SK-N-SH (cell line): ENCODE measurements around the gene TACR2. TPM values are rescaled to one million over a fixed set of nuclear protein-coding genes. Genes with fewer than 3 reads are reported as not detected.

Source experiments
- CTCF ChIA-PET: fragments of 300-600, 350-600 bp; formaldehyde crosslinking; extraction: SDS; loops from one replicate; lab custom pipeline; 2021; lab: Yijun Ruan, JAX
- POLR2A ChIA-PET: fragments of 350-600 bp; sonication (Branson Sonifier 250); formaldehyde crosslinking; extraction: SDS; loops from one replicate; lab custom pipeline; 2020; ENCODE audit warnings: antibody characterized with exemption, inconsistent platforms; lab: Yijun Ruan, JAX
- DNase-seq: peaks from one replicate; pipeline ENCODE4 v3.0.0; 2012
- H2AFZ ChIP-seq: fragments of 200-600 bp; sonication (generic); 2 replicates; pipeline ENCODE4 v1.8.1; 2016; ENCODE audit warnings: antibody characterized with exemption, mild to moderate bottlenecking, low read depth
- H3F3A ChIP-seq: fragments of 200-600 bp; sonication (generic); replicated peaks from 2 replicates; pipeline ENCODE3; 2016; ENCODE audit warnings: antibody characterized with exemption, mild to moderate bottlenecking; ENCODE audit not compliant: insufficient read depth
- H3K27ac ChIP-seq, 2 experiments: fragments of 200-500 bp in 1 of 2; fragments of 200-600 bp in 1 of 2; sonication (Bioruptor generic) in 1 of 2; sonication (generic), shearing (Covaris generic) in 1 of 2; 2 replicates each; pipeline versions ENCODE4 v1.5.1 to v1.6.1; 2014 to 2016; ENCODE audit warnings: low read depth in 2 of 2, inconsistent platforms in 1 of 2, low read length in 1 of 2, mild to moderate bottlenecking in 1 of 2, mixed read lengths in 1 of 2
- H3K27me3 ChIP-seq: fragments of 200-600 bp; sonication (generic), shearing (Covaris generic); 2 replicates; pipeline ENCODE4 v1.6.1; 2016; ENCODE audit warnings: mixed run types; ENCODE audit not compliant: insufficient read depth
- H3K36me3 ChIP-seq, 2 experiments: fragments of 200-500 bp in 1 of 2; fragments of 200-600 bp in 1 of 2; sonication (Bioruptor generic) in 1 of 2; sonication (generic) in 1 of 2; replicated peaks in 1 of 2; 2 replicates each; pipeline versions ENCODE3 to v1.5.1; 2014 to 2016; ENCODE audit warnings: low read length in 1 of 2, mild to moderate bottlenecking in 1 of 2; ENCODE audit not compliant: insufficient read depth in 2 of 2, control insufficient read depth in 1 of 2
- H3K4me1 ChIP-seq, 2 experiments: fragments of 200-500 bp in 1 of 2; fragments of 200-600 bp in 1 of 2; sonication (Bioruptor generic) in 1 of 2; sonication (generic), shearing (Covaris generic) in 1 of 2; 2 replicates each; pipeline versions ENCODE4 v1.5.1 to v1.6.1; 2014 to 2016; ENCODE audit warnings: low read depth in 1 of 2, low read length in 1 of 2, mixed run types in 1 of 2; ENCODE audit not compliant: insufficient read depth in 2 of 2, control insufficient read depth in 1 of 2
- H3K4me2 ChIP-seq: fragments of 200-600 bp; sonication (generic), shearing (Covaris generic); 2 replicates; pipeline ENCODE4 v1.6.1; 2017; ENCODE audit warnings: mixed run types
- H3K4me3 ChIP-seq, 2 experiments: fragments of 200-500 bp in 1 of 2; fragments of 200-600 bp in 1 of 2; sonication (Bioruptor generic) in 1 of 2; sonication (generic), shearing (Covaris generic) in 1 of 2; 2 replicates each; pipeline versions ENCODE4 v1.5.1 to v1.8.1; 2014 to 2016; ENCODE audit warnings: low read depth in 2 of 2, inconsistent platforms in 1 of 2, low read length in 1 of 2, mild to moderate bottlenecking in 1 of 2, mixed read lengths in 1 of 2, moderate library complexity in 1 of 2
- H3K79me2 ChIP-seq: fragments of 200-600 bp; sonication (generic); 2 replicates; pipeline ENCODE4 v1.8.1; 2017; ENCODE audit warnings: mild to moderate bottlenecking; ENCODE audit not compliant: insufficient read depth
- H3K9ac ChIP-seq: fragments of 200-600 bp; sonication (generic); 2 replicates; pipeline ENCODE4 v1.6.1; 2017; ENCODE audit warnings: mixed run types
- H3K9me2 ChIP-seq: fragments of 200-600 bp; sonication (generic); 2 replicates; pipeline ENCODE4 v1.6.1; 2017; ENCODE audit warnings: mixed run types
- H3K9me3 ChIP-seq: fragments of 200-600 bp; sonication (generic); 2 replicates; pipeline ENCODE4 v1.6.1; 2017; ENCODE audit warnings: mixed run types, mild to moderate bottlenecking, moderate library complexity
- H4K20me1 ChIP-seq: fragments of 200-600 bp; sonication (generic); 2 replicates; pipeline ENCODE4 v1.6.1; 2017; ENCODE audit warnings: mild to moderate bottlenecking, mixed run types; ENCODE audit not compliant: insufficient read depth
- CHD2 ChIP-seq: fragments of 150-350 bp; IDR thresholded peaks from 2 replicates; pipeline ENCODE4 v1.6.1; 2018; ENCODE audit warnings: low read length; ENCODE audit not compliant: partially characterized antibody
- ELF1 ChIP-seq: IDR thresholded peaks from 2 replicates; pipeline ENCODE4 v1.4.0; 2012
- EP300 ChIP-seq, 2 experiments: IDR thresholded peaks; 2 replicates each; pipeline versions ENCODE4 v1.4.0 to v1.6.1; 2012; ENCODE audit warnings: borderline replicate concordance in 1 of 2, low read depth in 1 of 2, low read length in 1 of 2
- FOSL2 ChIP-seq: IDR thresholded peaks from 2 replicates; pipeline ENCODE4 v1.4.0; 2012; ENCODE audit warnings: low read depth, mild to moderate bottlenecking, moderate library complexity, borderline replicate concordance
- FOXM1 ChIP-seq: IDR thresholded peaks from 2 replicates; pipeline ENCODE4 v1.4.0; 2012; ENCODE audit warnings: low read depth, mild to moderate bottlenecking
- GATA2 ChIP-seq: sonication (generic); formaldehyde crosslinking; IDR thresholded peaks from 2 replicates; pipeline ENCODE4 v1.5.0; 2020; ENCODE audit warnings: mild to moderate bottlenecking, missing genetic modification reagents
- JUND ChIP-seq: IDR thresholded peaks from 2 replicates; pipeline ENCODE4 v1.4.0; 2012
- MEF2A ChIP-seq: IDR thresholded peaks from 2 replicates; pipeline ENCODE4 v1.4.0; 2012; ENCODE audit warnings: low read depth, borderline replicate concordance
- POLR2AphosphoS5 ChIP-seq: IDR thresholded peaks from 2 replicates; pipeline ENCODE4 v1.6.1; 2012; ENCODE audit warnings: low read depth, low read length
- RAD21 ChIP-seq: IDR thresholded peaks from 2 replicates; pipeline ENCODE4 v1.6.1; 2012; ENCODE audit warnings: mild to moderate bottlenecking, low read length
- RCOR1 ChIP-seq: fragments of 150-350 bp; IDR thresholded peaks from 2 replicates; pipeline ENCODE4 v1.6.1; 2017; ENCODE audit warnings: antibody characterized with exemption, low read length
- RFX5 ChIP-seq: IDR thresholded peaks from 2 replicates; pipeline ENCODE4 v1.6.1; 2012; ENCODE audit warnings: mild to moderate bottlenecking, improper control_type of control experiment, low read length
- RXRA ChIP-seq: IDR thresholded peaks from 2 replicates; pipeline ENCODE4 v1.4.0; 2012; ENCODE audit warnings: low read depth, mild to moderate bottlenecking, borderline replicate concordance
- SIN3A ChIP-seq: IDR thresholded peaks from 2 replicates; pipeline ENCODE4 v1.6.1; 2012; ENCODE audit warnings: low read depth, mild to moderate bottlenecking, low read length, moderate library complexity, borderline replicate concordance
- SMC3 ChIP-seq: IDR thresholded peaks from 2 replicates; pipeline ENCODE4 v1.6.1; 2012; ENCODE audit warnings: low read depth, low read length, improper control_type of control experiment
- TAF1 ChIP-seq: IDR thresholded peaks from 2 replicates; pipeline ENCODE4 v1.6.1; 2012; ENCODE audit warnings: low read depth, mild to moderate bottlenecking, low read length, moderate library complexity, borderline replicate concordance
- YY1 ChIP-seq: IDR thresholded peaks from 2 replicates; pipeline ENCODE4 v1.4.0; 2012; ENCODE audit warnings: low read depth, mild to moderate bottlenecking
- WGBS: methylation state at CpG from one replicate; pipeline ENCODE4 v1.1.6; 2017; ENCODE audit warnings: low lambda C conversion rate; 5-methylcytosine and 5-hydroxymethylcytosine counted together
- polyA plus RNA-seq, 3 experiments: library from polyadenylated mRNA; depleted of rRNA; stranded (reverse); fragments of >200 nt; gene quantifications; 2 replicates each; pipeline ENCODE4 v1.2.3, GENCODE V29; 2012
- TF ChIP-seq, protein P1 (sequence below): fragments of 150-350 bp; IDR thresholded peaks from 2 replicates; pipeline ENCODE4 v1.6.1; 2017; ENCODE audit warnings: antibody characterized with exemption, low read length, low read depth, borderline replicate concordance
- TF ChIP-seq, protein P2 (sequence below): fragments of 150-350 bp; IDR thresholded peaks from 2 replicates; pipeline ENCODE4 v1.6.1; 2016; ENCODE audit warnings: mild to moderate bottlenecking, low read depth, low read length
- TF ChIP-seq, protein P3 (sequence below): IDR thresholded peaks from 2 replicates; pipeline ENCODE4 v1.4.0; 2012; ENCODE audit warnings: low read depth
- TF ChIP-seq, protein P4 (sequence below): IDR thresholded peaks from 2 replicates; pipeline ENCODE4; 2012
- TF ChIP-seq, protein P5 (sequence below): IDR thresholded peaks from 2 replicates; pipeline ENCODE4 v1.6.1; 2012; ENCODE audit warnings: mild to moderate bottlenecking, low read depth, low read length, moderate library complexity

Gene TACR2
- polyA plus RNA-seq, 1 of the 3 experiments (the other 2 are of a cell fraction): 0.02 TPM

DNA sequence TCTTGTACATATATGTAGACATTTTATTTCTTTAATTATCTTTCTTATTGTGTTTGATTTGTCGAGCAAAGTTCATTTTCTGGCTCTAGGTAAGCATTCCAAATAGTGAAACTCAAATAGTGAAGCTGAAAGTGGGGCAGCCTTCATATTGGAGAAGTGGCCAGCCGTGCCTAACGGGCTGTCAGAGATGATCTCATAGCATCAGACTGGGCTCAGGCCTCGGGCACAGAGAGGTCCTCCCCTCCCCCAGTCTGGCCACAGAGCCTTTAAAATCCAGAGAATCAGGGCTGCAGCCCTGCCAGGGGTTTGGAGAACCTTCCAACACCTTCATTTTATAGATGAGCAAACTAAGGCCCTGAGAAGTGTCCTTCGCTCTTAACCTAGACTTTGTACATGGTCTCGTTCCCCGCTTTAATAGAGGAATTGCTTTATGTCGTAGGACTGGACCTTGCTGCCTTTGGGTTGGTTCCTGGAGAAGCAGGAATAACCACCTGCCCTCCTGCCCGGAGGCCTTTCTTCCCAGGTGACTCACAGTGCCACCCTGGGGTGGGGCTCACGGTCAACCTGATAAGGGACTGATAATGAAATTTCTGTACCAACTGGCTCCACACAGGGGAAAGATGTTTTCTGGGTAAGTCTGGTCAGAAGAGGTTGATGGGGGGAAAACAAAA lies 41.8 kb upstream of the TACR2 start:
- DNase-seq: no peak
- ChIA-PET POLR2A (no interaction called here), CTCF (interaction anchor here (2.1 kb wide), 1 partner anchor 9 kb away, joined by 6 read pairs; no protein-coding TSS in a partner anchor)
- Histone ChIP-seq H3K4me1 (peaks cover 0 to 15% of the 10 kb centered on the region in 2 experiments; a peak in 1 of 4 replicates), H3K27ac (no peak overlapping the region), H3K4me3 (no peak overlapping the region), H3K9me2 (no peaks in the 10 kb centered on the region), H3K27me3 (no peaks in the 10 kb centered on the region), H3K79me2 (no peaks in the 10 kb centered on the region), H3F3A (no peaks in the 10 kb centered on the region), H3K36me3 (no peaks in the 10 kb centered on the region), H3K4me2 (no peak overlapping the region), H3K9ac (no peak overlapping the region), H2AFZ (no peak overlapping the region), H4K20me1 (no peaks in the 10 kb centered on the region), H3K9me3 (no peaks in the 10 kb centered on the region)
- no peak for TF ChIP-seq MEF2A
- no peak for TF ChIP-seq POLR2AphosphoS5
- no peak for TF ChIP-seq FOXM1
- no peak for TF ChIP-seq RFX5
- no peak for TF ChIP-seq JUND
- no peak for TF ChIP-seq TAF1
- WGBS: 66% methylated on average over 10 of the region's 10 CpGs

DNA sequence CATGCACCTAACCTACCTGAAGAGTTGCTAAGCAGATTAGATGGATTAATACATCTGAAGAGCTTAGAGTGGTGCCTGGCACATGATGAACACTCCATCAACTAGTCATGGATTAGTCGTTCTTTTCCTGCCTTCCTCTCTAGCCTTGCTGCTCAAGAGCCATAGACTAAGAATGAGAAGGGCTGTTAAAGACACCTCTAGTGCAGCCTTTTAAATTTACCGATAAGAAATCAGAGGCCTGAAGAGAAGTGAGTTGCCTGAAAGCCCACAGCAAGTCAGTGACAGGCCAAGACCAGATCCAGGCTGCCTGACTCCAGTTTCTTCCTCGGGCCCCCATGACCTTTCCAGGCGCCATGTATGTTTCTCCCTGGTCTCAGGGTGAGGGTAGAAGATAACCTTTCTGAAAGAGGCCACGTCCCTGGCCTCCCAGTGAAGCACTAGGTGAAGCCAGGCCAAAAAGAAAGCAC lies 41.1 kb upstream of the TACR2 start:
- no peak overlapping the region for H3K4me2 ChIP-seq
- no peak overlapping the region for H3K9ac ChIP-seq
- H4K20me1 ChIP-seq: no peaks in the 10 kb centered on the region
- no peaks in the 10 kb centered on the region for H3K79me2 ChIP-seq
- no peaks in the 10 kb centered on the region for H3K36me3 ChIP-seq
- CTCF ChIA-PET: interaction anchor here (2.1 kb wide), 1 partner anchor 8 kb away, joined by 6 read pairs; no protein-coding TSS in a partner anchor
- no peak overlapping the region for H3K4me3 ChIP-seq
- no peaks in the 10 kb centered on the region for H3K27me3 ChIP-seq
- peaks cover 0 to 15% of the 10 kb centered on the region in 2 experiments; a peak in 1 of 4 replicates for H3K4me1 ChIP-seq
- H2AFZ ChIP-seq: no peak overlapping the region
- no peak overlapping the region for H3K27ac ChIP-seq
- 83% methylated on average over 5 of the region's 5 CpGs for WGBS
- H3K9me3 ChIP-seq: no peaks in the 10 kb centered on the region
- POLR2A ChIA-PET: no interaction called here
- no peak for DNase-seq
- H3F3A ChIP-seq: no peaks in the 10 kb centered on the region
- H3K9me2 ChIP-seq: no peaks in the 10 kb centered on the region
- TF ChIP-seq RCOR1: no peak
- no peak for TF ChIP-seq SIN3A
- no peak for TF ChIP-seq SMC3
- TF ChIP-seq, protein P1, sequence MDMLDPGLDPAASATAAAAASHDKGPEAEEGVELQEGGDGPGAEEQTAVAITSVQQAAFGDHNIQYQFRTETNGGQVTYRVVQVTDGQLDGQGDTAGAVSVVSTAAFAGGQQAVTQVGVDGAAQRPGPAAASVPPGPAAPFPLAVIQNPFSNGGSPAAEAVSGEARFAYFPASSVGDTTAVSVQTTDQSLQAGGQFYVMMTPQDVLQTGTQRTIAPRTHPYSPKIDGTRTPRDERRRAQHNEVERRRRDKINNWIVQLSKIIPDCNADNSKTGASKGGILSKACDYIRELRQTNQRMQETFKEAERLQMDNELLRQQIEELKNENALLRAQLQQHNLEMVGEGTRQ: no peak
- TF ChIP-seq ELF1: no peak
- no peak for TF ChIP-seq GATA2 (CRISPR knock-in tag)
- TF ChIP-seq, protein P2, sequence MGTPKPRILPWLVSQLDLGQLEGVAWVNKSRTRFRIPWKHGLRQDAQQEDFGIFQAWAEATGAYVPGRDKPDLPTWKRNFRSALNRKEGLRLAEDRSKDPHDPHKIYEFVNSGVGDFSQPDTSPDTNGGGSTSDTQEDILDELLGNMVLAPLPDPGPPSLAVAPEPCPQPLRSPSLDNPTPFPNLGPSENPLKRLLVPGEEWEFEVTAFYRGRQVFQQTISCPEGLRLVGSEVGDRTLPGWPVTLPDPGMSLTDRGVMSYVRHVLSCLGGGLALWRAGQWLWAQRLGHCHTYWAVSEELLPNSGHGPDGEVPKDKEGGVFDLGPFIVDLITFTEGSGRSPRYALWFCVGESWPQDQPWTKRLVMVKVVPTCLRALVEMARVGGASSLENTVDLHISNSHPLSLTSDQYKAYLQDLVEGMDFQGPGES: no peak
- TF ChIP-seq, protein P3, sequence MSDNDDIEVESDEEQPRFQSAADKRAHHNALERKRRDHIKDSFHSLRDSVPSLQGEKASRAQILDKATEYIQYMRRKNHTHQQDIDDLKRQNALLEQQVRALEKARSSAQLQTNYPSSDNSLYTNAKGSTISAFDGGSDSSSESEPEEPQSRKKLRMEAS: no peak
- TF ChIP-seq FOSL2: no peak
- TF ChIP-seq MEF2A: no peak
- TF ChIP-seq CHD2: no peak
- no peak for TF ChIP-seq EP300 (IDR thresholded peaks at IDR 0.05; ENCODE audit: borderline replicate concordance in 1 of 2, low read depth in 1 of 2, low read length in 1 of 2)
- no peak for TF ChIP-seq YY1
- no peak for TF ChIP-seq POLR2AphosphoS5
- TF ChIP-seq RAD21: no peak
- TF ChIP-seq, protein P4, sequence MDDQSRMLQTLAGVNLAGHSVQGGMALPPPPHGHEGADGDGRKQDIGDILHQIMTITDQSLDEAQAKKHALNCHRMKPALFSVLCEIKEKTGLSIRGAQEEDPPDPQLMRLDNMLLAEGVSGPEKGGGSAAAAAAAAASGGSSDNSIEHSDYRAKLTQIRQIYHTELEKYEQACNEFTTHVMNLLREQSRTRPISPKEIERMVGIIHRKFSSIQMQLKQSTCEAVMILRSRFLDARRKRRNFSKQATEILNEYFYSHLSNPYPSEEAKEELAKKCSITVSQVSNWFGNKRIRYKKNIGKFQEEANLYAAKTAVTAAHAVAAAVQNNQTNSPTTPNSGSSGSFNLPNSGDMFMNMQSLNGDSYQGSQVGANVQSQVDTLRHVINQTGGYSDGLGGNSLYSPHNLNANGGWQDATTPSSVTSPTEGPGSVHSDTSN: no peak
- TF ChIP-seq RXRA: no peak
- TF ChIP-seq, protein P5, sequence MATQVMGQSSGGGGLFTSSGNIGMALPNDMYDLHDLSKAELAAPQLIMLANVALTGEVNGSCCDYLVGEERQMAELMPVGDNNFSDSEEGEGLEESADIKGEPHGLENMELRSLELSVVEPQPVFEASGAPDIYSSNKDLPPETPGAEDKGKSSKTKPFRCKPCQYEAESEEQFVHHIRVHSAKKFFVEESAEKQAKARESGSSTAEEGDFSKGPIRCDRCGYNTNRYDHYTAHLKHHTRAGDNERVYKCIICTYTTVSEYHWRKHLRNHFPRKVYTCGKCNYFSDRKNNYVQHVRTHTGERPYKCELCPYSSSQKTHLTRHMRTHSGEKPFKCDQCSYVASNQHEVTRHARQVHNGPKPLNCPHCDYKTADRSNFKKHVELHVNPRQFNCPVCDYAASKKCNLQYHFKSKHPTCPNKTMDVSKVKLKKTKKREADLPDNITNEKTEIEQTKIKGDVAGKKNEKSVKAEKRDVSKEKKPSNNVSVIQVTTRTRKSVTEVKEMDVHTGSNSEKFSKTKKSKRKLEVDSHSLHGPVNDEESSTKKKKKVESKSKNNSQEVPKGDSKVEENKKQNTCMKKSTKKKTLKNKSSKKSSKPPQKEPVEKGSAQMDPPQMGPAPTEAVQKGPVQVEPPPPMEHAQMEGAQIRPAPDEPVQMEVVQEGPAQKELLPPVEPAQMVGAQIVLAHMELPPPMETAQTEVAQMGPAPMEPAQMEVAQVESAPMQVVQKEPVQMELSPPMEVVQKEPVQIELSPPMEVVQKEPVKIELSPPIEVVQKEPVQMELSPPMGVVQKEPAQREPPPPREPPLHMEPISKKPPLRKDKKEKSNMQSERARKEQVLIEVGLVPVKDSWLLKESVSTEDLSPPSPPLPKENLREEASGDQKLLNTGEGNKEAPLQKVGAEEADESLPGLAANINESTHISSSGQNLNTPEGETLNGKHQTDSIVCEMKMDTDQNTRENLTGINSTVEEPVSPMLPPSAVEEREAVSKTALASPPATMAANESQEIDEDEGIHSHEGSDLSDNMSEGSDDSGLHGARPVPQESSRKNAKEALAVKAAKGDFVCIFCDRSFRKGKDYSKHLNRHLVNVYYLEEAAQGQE: no peak
